Measurements from ENCODE around the gene AJAP1.
"Not testable (repeated sequence)": the region's sequence is repeated elsewhere in the genome, so short reads cannot be mapped to it uniquely, and the experiment has no call there.

Gene AJAP1

GRCh38 chr1:4653796-4654725, at the start of gene AJAP1:
AJAP1 (plus strand) TSS chr1:4654609; CDS start chr1:4655426, 817 bp downstream.
- no peak for DNase-seq (ENCODE audit: low read depth)

GRCh38 chr1:4605158-4605557, 49.3 kb upstream of the AJAP1 start:
- DNase-seq (ENCODE audit: low read depth): no peak

DNA sequence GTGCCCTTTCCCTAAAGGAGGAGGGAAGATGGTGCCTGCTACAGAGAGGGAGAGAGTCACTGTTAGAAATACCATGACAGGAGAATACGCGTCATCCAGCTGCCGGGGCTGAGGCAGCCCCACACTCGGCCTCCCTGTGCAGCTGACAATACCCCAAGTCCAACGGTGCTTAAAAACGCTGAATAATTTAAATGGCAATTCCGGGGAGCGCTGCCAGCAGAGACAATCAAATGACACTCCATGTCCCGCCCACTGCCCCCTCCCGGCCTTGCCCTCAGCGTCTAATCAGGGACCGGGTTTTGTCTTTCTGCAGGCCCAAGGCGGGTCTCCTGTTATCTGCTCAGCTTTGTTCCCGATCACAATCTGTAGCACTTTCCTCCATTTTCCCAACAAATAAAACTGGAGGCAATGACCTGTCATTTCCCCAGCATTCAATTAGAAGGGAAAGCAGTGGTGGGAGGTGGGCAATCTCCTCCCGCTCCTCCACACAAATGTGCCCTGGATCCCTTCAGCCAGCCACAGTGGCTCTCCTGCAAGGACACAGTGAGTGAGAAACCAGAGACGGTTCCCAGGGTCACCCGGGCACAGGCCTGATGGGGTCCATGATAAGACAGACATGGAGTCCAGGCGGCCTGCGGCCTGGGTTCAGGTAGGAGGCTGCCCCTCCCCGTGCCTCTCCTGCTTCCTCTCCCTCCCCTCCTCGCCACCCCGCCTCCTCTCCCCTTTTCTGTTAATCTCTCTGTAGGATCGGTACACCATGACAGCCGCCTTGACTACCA, 42.7 kb upstream of the AJAP1 start:
- no peak for DNase-seq (ENCODE audit: low read depth)

DNA sequence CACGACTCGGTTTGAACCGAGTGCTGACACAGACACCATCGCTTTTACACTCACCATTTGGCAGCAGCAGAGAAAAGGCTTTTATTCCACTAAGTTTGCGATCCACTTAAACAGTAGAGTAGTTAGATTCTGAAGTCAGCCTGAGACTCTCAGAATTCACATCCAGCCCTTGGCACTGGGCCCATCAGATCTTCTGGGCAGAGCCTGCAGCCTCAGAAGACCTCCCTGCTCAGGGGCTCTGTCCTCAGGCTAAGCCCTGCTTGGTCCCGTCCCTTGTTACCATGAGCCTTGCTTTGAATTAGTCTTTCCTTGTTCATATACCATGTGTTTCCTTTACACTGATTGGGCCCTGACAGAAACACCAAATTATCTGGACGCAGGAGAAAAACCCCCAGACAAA, 41.4 kb upstream of the AJAP1 start:
- no peak for DNase-seq (ENCODE audit: low read depth)

DNA sequence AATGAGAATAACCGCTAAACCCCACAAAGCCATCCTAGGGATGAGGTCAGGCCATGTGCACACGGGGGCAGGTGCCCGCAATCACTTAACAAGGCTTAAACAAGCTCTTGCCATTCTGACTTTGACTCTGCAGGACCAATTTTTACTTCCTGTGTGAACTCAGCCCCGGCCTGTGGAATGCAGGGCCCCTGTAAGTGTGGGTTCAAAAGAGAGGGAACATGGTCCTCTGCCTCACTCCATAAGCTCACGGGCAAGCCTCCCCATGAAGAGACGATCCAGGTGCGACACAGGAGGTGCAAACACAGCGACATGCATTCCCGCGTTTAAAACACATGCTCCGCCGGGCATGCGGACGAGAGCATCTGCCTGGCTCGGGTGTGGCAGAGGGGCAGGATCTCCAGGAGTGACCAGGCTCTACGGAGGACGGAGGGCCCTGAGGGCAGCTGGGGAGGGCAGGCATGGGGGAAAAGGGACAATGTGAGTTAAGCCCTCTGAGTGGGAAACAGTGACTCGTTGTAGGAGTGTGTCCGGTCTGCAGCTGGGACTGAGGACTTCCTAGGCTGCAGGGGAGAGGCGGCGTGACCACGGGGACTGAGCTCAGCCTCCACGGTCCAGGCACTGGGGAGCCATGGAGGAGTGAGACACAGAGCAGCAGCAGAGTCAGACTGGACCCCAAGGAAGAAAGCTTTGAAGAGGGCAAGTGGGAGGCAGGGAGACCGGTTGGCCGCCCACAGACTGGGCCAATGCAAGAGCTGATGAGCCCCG, 40.6 kb upstream of the AJAP1 start:
- DNase-seq (ENCODE audit: low read depth): no peak

- DNase-seq (ENCODE audit: low read depth): no peak
These were observed 39.9 kb upstream of the AJAP1 start for GRCh38 chr1:4614371-4615137.

GRCh38 chr1:4615138-4615470, 39.3 kb upstream of the AJAP1 start:
- DNase-seq (ENCODE audit: low read depth): no peak

DNA sequence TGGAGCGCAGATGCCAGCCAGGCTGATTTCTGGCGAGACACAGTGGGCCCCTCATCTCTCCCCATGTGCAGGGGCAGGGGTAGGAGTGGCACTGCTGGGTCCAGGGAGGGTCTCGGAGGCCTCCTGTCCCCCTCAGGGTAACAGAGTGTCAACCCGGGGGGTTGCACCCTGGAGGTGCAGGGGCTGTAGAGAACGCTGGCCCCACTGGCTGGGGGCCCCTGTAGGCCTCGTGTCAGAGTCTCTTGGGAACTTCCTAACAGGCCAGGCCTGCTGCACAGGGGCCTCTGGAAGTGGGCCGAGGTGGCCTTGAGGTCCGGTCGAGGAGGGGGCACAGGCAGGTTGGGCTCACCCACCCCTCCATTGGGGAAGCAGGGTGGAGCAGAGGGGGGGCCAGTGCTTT, 38.9 kb upstream of the AJAP1 start:
- DNase-seq (ENCODE audit: low read depth): no peak

DNA sequence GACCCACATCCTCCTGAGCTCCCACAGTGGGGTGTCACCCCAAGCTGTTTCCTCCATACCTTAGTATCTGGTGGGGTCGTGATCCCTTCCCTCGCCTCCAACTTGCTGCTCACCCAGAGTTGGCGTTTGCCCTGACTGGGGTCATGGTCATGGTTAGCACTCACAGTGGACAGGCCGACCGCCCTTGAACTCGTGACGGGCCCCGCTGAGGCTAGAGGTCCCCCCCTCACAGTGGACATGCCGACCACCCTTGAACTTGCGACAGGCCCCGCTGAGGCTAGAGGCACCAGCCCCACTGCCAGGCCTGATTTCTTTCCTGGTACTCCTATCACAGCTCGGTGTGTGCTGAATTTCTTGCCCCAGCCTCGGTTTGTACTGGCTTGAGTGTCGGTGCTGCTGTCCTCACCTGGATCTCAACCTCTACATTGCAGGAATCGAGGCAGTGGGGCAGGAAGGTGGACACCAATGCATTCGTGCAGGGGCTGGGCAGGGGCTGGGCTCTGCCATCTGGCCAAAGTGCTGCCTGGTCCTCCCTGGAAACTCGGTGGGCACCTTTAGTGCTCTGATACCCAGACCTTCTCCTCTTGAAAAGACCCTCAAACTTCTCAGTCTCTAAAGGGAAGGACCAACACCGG, 37.5 kb upstream of the AJAP1 start:
- DNase-seq (ENCODE audit: low read depth): no peak

- DNase-seq (ENCODE audit: low read depth): no peak
These were observed 36.9 kb upstream of the AJAP1 start for GRCh38 chr1:4617506-4617905.

DNA sequence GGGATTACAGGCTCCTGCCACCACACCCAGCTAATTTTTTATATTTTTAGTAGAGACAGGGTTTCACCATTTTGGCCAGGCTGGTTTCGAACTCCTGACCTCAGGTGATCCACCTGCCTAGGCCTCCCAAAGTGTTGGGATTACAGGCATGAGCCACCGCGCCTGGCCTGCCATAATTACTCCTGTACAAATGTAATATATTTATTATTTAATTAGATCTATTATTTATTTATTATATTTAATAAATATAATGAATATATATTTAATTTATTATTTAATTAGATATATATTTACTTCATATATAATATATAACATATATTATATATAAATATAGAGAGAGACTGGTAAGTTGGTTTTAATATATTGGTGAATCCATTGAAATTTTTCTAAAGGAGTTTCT, 35.6 kb upstream of the AJAP1 start:
- not testable (repeated sequence) for DNase-seq (ENCODE audit: low read depth)

- DNase-seq (ENCODE audit: low read depth): no peak
These were observed 32.8 kb upstream of the AJAP1 start for GRCh38 chr1:4621646-4622045.

GRCh38 chr1:4622821-4623220, 31.6 kb upstream of the AJAP1 start:
- DNase-seq (ENCODE audit: low read depth): no peak

DNA sequence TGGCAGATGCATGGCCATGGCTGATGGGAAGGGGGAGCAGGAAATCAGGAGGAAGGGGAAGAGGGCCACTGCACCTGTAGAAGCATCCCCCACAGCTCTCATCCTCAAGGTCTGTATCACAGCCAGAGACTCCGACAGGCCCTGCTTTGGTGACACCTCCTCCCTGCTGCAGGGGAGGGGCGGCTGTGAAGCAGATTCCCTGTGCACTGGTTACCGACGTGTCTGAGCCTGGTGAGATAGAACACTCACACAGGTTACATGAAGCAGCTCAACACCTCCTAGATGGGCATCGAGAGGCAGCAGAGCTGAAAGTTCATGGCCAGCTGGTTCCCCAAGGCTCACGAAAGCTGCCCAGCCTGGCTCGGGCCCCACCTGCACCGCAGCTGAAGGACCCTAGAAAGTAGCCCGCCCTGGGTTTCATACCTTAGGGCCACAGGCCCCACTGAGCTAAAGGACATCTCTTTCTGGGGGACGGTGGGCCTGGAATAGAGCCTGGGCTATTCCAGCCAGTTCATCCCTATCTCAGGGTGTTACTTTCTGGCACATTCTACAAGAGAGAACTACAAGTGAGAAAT, 30.2 kb upstream of the AJAP1 start:
- DNase-seq (ENCODE audit: low read depth): no peak

DNA sequence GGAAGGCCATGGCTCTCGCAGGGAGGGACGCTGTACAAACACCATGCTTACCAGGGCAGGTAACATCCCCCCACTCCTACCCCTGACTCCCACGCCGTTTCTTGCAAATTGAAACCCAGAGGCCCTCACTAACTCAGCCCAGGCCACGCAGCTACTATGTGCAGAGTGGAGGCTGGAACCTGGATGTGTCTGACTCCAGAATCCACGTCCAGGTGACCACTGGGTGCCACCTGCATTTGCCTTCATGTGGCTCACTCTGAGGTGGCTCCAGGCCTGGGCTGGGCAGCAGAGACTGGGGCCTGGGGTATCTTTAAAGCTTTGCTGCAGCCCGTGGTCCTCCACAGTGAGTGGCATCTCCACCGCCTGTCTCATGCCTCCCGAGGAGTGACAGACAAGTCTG, 29.6 kb upstream of the AJAP1 start:
- no peak for DNase-seq (ENCODE audit: low read depth)

- DNase-seq (ENCODE audit: low read depth): no peak
These were observed 28.3 kb upstream of the AJAP1 start for GRCh38 chr1:4626061-4626460.

- DNase-seq (ENCODE audit: low read depth): no peak
These were observed 27.7 kb upstream of the AJAP1 start for GRCh38 chr1:4626560-4627319.

GRCh38 chr1:4627353-4627752, 27.1 kb upstream of the AJAP1 start:
- no peak for DNase-seq (ENCODE audit: low read depth)

GRCh38 chr1:4628992-4629391, 25.4 kb upstream of the AJAP1 start:
- DNase-seq (ENCODE audit: low read depth): no peak

DNA sequence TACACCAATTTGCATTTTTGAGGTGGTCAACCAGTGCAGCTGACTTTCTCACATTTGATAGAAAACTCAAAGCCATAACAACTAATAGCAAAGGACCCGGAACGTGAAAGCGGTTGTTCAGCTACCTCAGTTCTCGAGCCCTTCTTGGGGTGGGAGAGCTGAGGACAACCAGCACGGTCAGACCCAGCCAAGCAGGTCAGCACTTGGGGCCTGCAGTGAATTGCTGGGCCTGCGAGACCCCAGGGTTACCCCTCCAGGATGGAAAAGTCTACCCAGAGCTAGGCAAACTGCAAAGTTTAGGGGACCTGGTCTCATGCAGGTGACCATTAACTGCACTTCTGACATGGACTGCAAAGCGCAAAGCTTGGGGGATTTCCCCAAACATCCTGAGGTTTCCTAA, 23.8 kb upstream of the AJAP1 start:
- no peak for DNase-seq (ENCODE audit: low read depth)
